HG03135 (cell line): Measurements from ENCODE around the gene WNT5B.

Experiments
- ATAC-seq: cut with Tn5 transposase; IDR thresholded peaks from one replicate; pipeline ENCODE4 v1.9.1; 2021; ENCODE audit warnings: mild to moderate bottlenecking, moderate library complexity; ENCODE audit not compliant: unreplicated experiment

WNT5B gene

DNA sequence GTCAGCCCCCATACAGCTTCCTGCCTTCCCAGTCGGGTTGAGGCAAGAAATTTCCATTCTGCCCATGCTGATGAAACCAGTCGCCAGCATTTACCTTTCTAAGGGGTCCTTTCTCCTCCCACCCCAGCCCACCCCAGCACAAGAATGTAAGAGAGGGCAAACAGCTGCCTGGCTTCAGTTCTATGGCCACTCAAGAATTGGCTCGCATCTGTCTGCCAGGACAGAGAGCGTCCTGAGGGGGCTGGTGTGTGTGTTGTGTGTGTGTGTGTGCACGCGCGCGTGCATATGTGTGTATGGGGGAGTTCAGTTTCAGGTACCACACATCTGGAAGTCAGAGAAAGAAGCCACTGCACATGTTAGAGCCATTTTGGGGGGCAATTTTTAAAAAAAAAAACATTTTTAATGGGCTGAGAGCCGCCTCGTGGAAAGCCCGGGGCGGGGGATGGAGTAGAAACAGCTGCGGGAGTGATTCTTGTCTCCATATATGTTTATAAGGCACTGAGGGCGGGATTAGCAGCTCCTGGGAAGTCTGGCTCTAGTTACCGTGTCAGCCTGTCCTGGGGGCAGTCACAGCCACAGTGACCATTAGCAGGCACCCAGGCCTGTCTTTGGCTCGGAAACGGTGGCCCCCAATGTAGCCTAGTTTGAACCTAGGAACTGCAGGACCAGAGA, at the start of gene WNT5B:
Gene WNT5B, plus strand, starts transcription at position 566 of the 672 bp plus-strand sequence. CDS start 2,124 bp downstream, outside the sequence.
- ATAC-seq = no peak

DNA sequence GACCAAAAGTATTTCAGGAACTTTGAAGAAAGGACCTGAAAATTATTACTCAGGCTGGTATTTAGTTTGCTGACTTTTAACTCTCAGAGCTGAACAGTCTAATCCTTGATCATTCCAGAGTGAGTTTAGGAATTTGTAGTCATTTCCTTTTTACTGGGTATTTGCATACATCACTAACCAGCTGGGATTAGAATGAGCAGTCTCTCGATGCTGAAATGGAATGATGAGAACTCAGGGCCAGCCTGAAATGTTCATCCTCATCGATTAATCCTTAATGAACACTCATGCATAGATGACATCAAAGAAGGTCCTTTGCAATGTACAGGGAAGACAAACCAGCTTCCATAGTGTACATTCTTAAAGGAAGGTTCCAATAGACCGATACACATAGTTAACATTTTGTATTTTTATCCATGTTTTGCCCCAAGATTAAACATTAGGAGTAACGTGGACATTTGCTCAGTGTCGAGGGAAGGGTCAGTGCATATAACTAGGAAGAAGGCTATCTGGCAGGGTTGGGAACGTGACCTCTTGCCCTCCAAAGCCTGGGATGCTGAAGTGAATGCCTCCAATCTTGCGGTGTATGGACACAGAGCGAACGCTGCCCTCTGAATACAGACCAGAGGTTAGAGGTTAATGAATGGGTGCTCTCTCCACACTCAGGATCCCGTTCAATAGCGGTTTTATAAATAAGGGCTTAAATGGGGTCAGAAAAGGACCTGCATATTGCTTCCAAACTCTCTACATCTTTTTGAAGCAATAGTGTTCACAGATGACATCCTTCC, 49.2 kb upstream of the WNT5B start:
- ATAC-seq = no peak

DNA sequence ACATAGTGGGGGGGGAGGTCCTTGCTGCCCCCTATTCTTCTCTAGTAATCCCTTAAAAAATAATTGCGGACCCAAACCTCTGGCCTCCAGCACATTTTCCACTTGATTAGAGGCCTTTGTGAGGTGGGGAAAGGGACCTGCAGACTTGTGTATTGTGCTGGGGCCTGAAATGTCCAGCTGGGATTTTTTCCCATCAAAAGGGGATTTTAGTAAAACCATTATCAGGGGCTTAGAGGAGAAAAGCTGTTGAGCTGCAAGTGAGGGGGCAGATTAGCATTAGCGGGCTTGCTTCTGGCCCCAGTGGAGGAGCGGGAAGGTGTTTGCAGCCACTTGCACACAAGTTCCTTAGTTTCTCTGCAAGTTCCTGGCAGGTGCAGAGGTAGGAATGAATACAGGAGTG, 48.5 kb upstream of the WNT5B start:
- ATAC-seq = no peak

DNA sequence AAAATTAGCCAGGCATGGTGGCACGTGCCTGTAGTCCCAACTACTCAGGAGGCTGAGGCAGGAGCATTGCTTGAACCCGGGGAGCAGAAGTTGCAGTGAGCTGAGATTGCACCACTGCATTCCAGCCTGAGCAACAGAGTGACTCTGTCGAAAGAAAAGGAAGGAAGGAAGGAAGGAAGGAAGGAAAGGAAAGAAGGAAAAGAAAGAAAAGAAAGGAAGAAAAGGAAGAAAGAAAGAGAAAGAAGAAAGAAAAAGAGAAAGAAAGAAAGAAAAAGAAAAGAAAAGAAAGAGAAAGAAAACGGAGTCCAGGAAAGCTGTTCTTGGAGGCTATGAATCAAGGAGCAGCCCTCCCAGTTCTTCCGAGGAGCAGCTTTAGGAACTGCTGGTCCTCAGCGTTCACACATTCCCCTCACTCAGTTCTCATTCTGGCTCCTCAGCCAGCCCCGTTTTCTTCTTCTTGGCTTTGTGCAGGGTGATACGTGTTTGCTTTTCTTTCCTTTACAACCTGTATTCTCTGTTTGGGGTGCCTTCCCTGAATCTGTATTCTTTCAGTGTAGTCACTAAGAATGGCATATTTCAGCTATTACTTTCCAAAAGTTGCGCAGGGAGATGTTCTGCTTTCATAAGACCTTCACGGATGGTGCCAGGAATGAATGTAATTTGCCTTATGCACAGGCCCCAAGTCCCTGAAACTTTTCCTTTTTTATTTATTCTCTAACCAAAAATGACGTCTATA, 46.9 kb upstream of the WNT5B start:
- ATAC-seq = no peak

DNA sequence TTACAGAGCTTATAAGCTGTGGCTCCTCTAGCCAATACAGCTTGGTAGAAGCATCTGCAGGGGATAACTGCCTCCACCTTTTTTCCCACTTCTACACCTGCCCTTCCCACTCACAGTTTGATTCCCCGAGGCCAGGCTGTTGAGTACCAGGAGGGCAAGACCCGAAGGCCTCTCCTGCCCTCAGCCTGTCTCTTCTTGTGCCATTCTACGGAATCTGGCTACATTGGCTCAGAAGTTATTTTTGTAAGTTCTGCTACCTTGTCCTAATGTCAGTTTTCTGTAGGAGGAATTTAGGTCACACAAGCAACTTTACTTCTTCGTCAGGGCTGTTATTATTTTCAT, 46.4 kb upstream of the WNT5B start:
- no peak for ATAC-seq

DNA sequence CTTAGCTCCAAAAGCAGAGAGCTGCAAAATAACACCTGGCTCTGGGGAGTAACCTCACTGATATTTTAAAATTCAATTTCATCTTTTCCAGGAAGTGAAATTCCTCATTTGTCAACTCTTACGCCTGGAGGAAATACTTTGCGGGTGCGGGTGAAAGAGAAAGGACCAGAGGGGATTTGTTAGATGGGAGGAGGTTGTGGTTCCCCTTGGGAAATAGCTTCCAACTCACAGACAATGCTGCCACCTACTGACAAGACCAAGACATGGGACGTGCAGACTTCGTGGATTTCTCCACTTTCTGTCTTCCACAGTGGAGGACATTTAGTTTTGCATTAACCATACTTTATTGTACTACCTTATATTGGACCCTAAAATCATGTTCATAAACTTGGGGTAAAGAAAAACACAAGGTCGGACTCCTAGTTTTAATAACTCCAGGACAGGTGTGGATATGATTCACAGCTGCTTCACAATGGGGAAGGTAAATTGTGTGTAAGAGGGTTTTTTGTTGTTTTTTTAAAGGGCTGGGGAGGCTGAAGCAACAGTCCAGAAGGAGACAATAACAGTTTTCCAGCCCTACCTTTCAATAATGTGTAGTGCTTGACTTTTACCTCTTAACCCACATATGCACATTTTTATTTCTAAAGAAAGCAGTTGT, 45.5 kb upstream of the WNT5B start:
- no peak for ATAC-seq

DNA sequence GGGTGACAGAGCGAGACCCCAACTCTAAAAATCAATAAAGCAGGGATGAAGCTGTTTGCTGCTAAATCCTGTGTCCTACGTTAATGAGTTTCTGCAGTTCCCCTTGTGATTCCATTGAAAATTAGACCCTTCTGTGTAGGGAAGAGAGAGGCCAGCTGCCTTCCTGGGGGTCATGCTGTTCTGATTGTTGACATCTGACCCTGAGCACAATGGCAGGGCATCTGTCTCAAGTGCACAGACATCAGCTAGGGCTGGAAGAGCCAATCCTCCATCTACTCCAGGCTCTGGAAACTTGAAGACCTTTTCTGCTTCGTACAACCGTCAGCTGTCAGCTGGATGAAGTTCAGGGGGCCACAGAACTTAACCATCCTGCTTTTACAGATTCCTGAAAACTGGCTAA, 44.7 kb upstream of the WNT5B start:
- ATAC-seq = no peak

DNA sequence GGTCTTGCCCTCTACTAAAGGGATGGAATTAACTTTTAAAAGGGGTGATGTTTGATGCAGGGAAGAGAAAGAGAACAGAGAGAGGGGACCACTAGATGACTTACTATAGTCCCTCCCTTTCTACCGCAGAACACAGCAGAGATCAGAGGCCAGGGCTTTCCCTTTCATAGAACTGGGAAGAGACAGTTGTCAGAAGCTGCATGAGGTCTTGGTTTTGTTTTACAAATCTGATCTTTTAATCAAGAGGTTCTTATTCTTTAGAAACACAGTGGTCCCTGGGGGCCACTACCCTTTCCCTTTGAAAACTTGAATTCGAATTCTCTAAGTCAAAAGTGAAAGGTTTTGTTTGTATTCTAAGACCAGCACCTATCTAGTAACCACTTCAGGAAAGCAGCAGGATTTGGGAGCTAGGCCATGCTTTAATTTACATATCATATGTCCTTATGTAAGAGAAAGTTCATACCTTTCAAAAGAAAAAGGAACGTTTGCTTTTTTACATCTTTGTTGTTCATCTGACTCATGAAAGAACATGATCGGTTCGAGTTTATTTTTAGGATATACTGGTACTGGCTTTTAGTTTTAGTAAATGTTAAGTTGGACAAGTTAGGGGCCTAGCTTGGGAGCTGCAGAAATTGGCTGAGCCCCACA, 41.0 kb upstream of the WNT5B start:
- no peak for ATAC-seq

DNA sequence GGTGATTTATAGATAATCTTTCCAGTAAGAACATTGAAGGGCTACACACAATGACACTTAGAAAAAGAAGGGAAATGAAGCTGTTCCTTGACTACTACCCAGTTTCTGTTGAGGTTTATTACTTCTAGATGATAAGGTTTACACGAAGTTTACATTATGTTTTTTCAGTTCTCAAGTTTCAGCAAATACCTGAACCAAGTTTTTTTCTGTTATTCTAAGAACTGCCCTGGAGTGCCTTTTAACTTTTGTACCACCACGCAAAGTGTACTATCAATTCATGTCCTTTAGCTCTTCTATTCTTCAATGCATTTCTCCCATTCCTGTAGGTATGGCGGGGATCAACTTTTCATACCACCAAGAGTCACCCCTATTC, 40.5 kb upstream of the WNT5B start:
- ATAC-seq = no peak

DNA sequence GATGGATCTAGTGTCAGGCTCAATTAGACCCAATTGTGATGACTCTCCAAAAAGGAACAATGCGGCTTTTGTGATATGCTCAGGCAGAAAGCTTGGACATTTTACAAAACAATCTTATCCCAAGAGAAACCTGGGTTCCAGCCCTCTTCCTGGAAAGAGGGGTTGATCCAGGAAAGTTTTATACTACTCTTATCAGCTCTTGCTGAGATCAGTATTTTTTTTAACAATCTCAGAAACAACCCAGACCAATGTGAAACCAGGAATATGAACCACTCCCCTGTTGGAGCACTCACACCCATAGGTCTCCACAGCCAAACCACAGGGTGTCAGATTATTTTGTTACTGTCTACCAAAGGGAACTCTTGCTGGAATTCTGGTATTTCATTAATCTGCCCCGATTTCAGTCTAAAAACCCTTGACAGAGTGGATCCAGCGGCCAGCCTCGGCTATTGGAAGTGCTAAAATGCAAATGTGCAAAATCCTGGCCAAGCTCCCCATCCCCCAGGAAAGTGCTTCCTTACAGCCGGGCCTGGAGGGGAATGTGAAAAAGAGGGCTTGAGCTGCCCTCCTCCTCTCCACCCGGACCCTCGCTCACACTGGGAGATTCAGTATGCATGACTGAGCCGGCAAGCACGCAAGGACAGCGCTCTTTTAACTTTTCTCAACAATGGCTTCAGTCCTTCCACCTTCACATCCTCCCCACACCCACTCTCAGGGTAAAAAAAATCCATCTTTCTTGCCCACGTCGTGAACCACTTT, 38.6 kb upstream of the WNT5B start:
- ATAC-seq = no peak

DNA sequence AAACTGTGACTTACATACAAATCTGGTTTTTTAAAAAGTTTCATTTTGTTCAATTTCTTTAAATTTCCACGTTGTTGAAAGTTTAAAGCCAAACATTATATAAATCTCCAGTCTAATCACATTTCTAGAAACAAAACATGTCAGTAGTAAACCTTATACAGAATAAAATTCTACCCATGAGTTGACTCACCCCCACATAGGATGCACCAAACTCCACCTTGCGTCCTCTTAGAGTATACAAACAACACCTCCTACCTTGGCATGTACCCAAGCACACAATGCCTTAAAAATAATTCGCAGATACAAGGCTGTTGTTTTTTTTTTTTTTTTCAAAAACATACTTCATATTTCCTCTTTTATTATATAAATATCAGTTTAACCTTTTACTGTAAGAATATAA, 38.0 kb upstream of the WNT5B start:
- no peak for ATAC-seq

DNA sequence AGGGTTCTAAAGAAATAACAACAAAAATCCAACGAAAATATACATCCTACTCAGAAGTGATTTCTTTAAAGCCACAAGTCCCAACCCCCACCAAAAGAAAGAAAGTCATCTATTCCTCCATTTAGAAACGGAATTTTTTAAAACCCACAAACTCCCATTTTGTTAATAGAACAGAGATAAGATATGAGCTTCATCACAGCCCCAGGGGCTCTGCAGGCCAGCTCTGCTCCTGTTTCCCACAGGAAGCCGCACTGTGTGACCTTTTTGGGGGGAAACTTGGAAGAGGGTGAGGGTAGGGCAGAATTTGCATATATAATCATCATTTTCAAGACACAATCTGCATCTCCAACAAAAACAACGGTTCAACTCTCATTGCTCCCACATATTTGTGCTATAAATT, 37.5 kb upstream of the WNT5B start:
- no peak for ATAC-seq

DNA sequence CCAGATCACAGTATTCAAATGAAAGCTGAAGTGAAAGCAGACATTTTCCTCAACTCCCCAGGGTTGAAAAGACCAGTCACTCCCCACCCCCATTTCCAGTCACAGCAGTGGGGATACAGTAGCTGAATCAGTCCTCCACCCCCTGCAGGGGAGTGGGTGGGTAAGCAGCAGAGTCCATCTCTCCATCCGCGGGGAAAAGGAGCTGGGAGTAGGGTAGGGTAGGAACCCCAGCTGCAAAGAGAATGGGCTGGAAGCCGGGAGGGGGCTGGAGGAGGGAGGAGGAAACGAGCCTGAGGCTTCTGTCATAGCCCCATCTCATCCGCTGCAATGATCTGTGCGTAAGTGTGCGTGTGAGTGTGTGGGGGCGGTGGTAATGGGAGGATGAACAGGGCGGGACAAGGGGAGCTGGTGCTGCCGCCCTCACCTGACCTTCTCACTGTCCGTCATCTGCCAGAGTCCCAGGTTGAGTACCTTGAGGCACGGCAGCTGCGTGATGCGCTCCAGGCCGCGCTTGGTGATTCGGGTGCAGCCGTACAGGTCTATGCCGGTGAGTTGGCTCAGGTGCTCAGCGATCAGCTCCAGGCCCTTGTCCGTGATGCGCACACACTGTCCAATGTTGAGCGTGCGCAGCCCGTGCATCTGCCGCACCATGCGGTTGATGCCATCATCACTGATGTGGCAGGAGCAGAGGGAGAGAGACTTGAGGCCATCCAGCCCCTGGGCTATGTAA, 36.4 kb upstream of the WNT5B start:
- no peak for ATAC-seq

DNA sequence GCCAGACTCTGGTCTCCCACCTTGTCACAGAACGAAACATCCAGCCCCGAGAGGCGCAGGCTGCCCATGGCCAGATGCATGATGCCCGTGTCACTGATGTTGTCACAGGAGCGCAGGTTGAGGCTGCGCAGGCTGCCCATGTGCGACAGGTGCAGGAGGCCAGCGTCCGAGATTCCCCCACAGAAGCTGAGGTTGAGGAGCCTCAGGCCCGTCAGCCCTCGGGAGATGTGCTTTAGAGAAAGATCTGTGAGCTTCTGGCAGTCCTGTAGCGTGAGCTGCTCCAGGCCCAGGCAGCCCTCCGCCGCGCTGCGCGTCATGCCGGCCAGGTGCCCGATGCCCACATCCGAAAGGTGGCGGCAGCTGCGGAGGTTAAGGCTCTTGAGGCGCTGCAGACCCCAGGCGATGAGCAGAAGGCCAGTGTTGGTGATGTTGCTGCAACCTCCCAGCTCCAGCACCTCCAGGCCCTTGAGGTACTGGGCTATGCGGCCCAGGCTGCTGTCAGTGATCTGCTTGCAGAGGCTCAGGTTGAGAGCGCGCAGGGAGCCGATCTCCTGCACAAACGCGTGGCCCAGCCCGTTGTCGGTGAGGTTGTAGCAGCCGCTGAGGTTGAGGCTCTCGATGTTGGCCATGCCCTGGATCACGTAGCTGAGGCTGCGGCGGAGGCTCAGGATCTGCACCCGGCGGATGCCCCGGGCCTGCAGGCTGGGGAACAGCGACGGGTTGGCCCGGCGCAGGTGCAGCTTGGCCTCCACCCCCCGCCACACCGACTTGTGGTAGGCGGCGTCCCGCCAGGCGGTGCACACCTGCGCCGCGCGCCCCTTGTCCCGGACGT, 35.6 kb upstream of the WNT5B start:
- ATAC-seq = peak; percentile 17

DNA sequence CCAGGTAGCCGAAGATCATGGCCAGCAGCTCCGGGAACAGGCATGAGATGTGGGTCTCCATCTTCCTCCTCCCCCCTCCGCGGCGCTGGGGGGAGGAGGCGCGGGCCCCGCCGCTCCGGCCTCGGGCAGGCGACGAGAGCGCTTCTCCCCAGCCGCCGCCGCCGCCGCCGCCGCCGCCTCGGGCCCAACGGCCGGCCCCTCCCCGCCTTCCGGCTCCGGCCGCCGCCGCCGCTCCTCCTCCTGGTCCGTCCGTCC, 35.1 kb upstream of the WNT5B start:
- ATAC-seq = peak; percentile 49

DNA sequence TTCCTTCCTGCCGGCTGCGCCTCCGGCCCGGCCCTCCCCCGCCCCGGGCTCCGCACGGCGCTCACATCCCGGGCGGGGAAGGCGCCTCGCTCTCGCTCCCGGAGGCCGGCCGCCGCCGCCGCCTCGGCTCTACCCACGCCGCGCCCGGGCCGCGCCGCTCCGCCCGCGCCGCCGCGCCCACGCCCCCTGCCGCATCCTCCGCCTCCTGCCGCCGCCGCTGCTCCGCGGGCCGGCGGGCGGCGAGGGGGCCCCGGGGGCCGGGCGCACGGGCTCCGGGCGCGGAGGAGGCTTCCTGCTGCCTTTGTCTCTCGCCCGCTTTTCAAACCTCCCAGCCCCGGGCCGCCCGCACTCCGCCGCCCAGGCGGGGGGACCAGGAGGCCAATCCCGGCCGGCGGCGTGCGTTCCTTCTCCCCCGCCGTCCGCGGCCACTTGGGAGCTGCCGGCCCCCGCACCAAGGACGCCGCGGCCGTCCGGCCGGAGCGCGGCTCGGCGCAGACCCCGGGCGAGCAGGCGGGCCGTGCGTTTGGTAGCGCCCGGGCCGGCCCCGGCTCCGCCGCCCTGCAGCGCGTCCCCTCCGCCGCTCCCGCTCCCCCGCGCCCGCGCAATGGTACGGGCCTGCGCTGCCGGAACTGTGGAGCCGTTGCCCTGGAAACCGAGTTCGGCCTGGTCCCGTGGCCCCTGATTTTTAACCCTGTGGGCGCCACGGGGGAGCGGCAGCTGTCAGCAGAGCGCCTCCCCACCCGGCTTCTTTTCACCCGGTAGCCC, 34.6 kb upstream of the WNT5B start, which contains the start of gene FBXL14:
Gene FBXL14, minus strand, starts transcription at position 321 of the 765 bp plus-strand sequence. CDS start 515 bp downstream, outside the sequence.
- peak; percentile 58 for ATAC-seq

DNA sequence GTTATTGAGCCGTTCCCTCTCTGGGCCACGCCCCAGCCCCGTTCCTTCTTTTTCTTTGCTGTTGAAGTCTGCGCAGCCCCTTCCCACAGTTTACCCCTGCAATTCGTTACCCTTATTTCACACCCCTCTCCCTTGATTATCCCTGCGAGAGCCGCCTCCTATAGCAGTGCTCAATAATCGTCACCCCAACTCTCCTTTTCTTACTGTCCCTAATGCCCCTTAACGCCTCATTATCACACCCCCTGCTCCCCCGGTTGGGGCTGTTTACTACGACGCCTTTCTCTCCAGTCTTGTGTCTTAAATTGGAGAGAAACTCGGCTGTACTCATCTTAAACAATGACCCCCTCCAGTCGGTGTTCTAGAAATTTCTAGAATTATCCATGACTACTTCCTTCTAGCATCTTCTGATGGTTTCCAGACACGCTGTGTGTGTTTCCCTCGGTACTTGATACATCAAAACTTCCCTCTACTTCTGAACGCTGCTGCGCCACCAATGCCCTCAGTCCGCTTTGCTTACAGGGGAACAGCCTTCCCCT, 33.9 kb upstream of the WNT5B start:
- ATAC-seq = no peak
